Lung (tissue), 12 donors: ENCODE results near the gene OR10X1. TPM values are rescaled to one million over a fixed set of nuclear protein-coding genes. Genes with fewer than 3 reads are reported as not detected.

Experiments
- ATAC-seq: fragments of 200-7000 bp; cut with Tn5 transposase; one replicate; pipeline ENCODE4 v1.9.1; 2020; ENCODE audit warnings: moderate number of reproducible peaks; ENCODE audit not compliant: insufficient read depth, low FRiP score
- DNase-seq, 3 donors: peaks; one replicate each; pipeline ENCODE4 v3.0.0-alpha.2; 2013 to 2017
- H3K27ac ChIP-seq, 2 donors: one replicate each; pipeline ENCODE4 v1.5.1; 2013; ENCODE audit warnings: mild to moderate bottlenecking in 2 of 2, moderate library complexity in 2 of 2, control low read depth in 1 of 2, inconsistent platforms in 1 of 2, low read depth in 1 of 2, low read length in 1 of 2
- H3K27me3 ChIP-seq, 3 donors: one replicate each; pipeline ENCODE4 v1.5.1; 2013; ENCODE audit warnings: low read length in 2 of 3; ENCODE audit not compliant: control insufficient read depth in 3 of 3, insufficient read depth in 3 of 3
- H3K36me3 ChIP-seq, 4 donors: one replicate each; pipeline ENCODE4 v1.5.1; 2013; ENCODE audit warnings: low read length in 4 of 4, mild to moderate bottlenecking in 1 of 4, moderate library complexity in 1 of 4; ENCODE audit not compliant: control insufficient read depth in 4 of 4, insufficient read depth in 4 of 4
- H3K4me1 ChIP-seq, 5 donors: one replicate each; pipeline ENCODE4 v1.5.1; 2013; ENCODE audit warnings: low read length in 5 of 5, mild to moderate bottlenecking in 2 of 5, moderate library complexity in 1 of 5; ENCODE audit not compliant: control insufficient read depth in 5 of 5, insufficient read depth in 5 of 5
- H3K4me3 ChIP-seq: one replicate; pipeline ENCODE4 v1.5.1; 2013; ENCODE audit warnings: mild to moderate bottlenecking, control low read depth, moderate library complexity
- H3K9ac ChIP-seq, 2 donors: one replicate each; pipeline ENCODE4 v1.5.1; 2013; ENCODE audit warnings: low read length in 2 of 2, control low read depth in 1 of 2; ENCODE audit not compliant: insufficient read depth in 1 of 2
- H3K9me3 ChIP-seq, 4 donors: one replicate each; pipeline ENCODE4 v1.5.1; 2013; ENCODE audit warnings: low read length in 3 of 4, mild to moderate bottlenecking in 1 of 4, moderate library complexity in 1 of 4; ENCODE audit not compliant: control insufficient read depth in 4 of 4, insufficient read depth in 3 of 4
- CTCF ChIP-seq: IDR thresholded peaks from 2 replicates; pipeline ENCODE4 v1.5.1; 2012; ENCODE audit warnings: mild to moderate bottlenecking; ENCODE audit errors: control extremely low read depth, extremely low read depth
- WGBS, 2 donors: extraction: QIAGEN DNeasy Blood & Tissue Kit; methylation state at CpG; one replicate each; pipeline ENCODE4 v1.1.7; 2013; 5-methylcytosine and 5-hydroxymethylcytosine counted together
- polyA plus RNA-seq, 2 donors: library from polyadenylated mRNA; stranded (reverse); fragments of 200-250 nt; gene quantifications; one replicate each; pipeline ENCODE4 v1.2.1, GENCODE V29; 2013
- total RNA-seq, 2 donors: library from RNA; depleted of rRNA in 1 of 2; stranded (reverse); fragments of >200 nt in 1 of 2; gene quantifications; one replicate each; pipeline ENCODE4 v1.2.1, GENCODE V29; 2014 to 2021
- donor health status: control.
- donor health status: control.
- donor health status: Bipolar disorder and iron deficiency.
- donor health status: healthy.
- donor health status: DM: yes; HTN: yes; CAD: no.

Gene OR10X1
- total and polyA plus RNA-seq, 4 donors = not detected

- Histone ChIP-seq H3K36me3 (no peaks in the 10 kb centered on the region), H3K4me3 (no peak overlapping the region), H3K4me1 (no peaks in the 10 kb centered on the region), H3K9ac (no peak overlapping the region), H3K27ac (no peak overlapping the region), H3K27me3 (no peaks in the 10 kb centered on the region), H3K9me3 (peaks cover 0 to 4% (median 0%) of the 10 kb centered on the region in 4 donors)
- 62 to 70% methylated on average over 2 of the region's 2 CpGs for WGBS, 2 donors
- no peak for TF ChIP-seq CTCF
- DNase-seq = no peak
- no peak for ATAC-seq
Observed at GRCh38 chr1:158563853-158564252, 15.8 kb downstream of the OR10X1 start.

GRCh38 chr1:158559696-158560095 is 20.0 kb downstream of the OR10X1 start:
- Histone ChIP-seq H3K4me3 (no peak overlapping the region), H3K9me3 (peaks cover 0 to 4% (median 0%) of the 10 kb centered on the region in 4 donors), H3K9ac (no peak overlapping the region), H3K27ac (no peak overlapping the region), H3K4me1 (no peaks in the 10 kb centered on the region), H3K27me3 (no peaks in the 10 kb centered on the region), H3K36me3 (no peaks in the 10 kb centered on the region)
- no peak for TF ChIP-seq CTCF
- DNase-seq (no peak), ATAC-seq (no peak)
- WGBS, 2 donors = 92 to 94% methylated on average over 1 of the region's 1 CpG

GRCh38 chr1:158554352-158554751 is 25.3 kb downstream of the OR10X1 start, which contains the start of gene OR6Y1:
TSS of gene OR6Y1 (minus strand) at chr1:158554405. CDS start at chr1:158548105, 6,300 bp downstream.
- WGBS, 2 donors = 81% methylated on average over 3 of the region's 3 CpGs

More at GRCh38 chr1:158554352-158554751, 25.3 kb downstream of the OR10X1 start, which contains the start of gene OR6Y1:
- ATAC-seq = no peak
- no peak for TF ChIP-seq CTCF
- H3K36me3 ChIP-seq = no peaks in the 10 kb centered on the region
- no peak within 1 kb of the TSS for H3K9ac ChIP-seq
- no peak within 1 kb of the TSS for H3K4me3 ChIP-seq
- H3K9me3 ChIP-seq = no peaks in the 10 kb centered on the region
- H3K27ac ChIP-seq = no peak within 1 kb of the TSS
- H3K4me1 ChIP-seq = no peaks in the 10 kb centered on the region
- no peak for DNase-seq
- no peaks in the 10 kb centered on the region for H3K27me3 ChIP-seq
